Mucosa of descending colon (tissue), 3 donors: ENCODE measurements around the gene CD33. TPM values are rescaled to one million over a fixed set of nuclear protein-coding genes. Genes with fewer than 3 reads are reported as not detected.
"Not testable (repeated sequence)": the region's sequence is repeated elsewhere in the genome, so short reads cannot be mapped to it uniquely, and the experiment has no call there.

ENCODE experiments used
- ATAC-seq: fragments of 200-7000 bp; cut with Tn5 transposase; one replicate; pipeline ENCODE4 v1.9.1; 2020; ENCODE audit warnings: mild to moderate bottlenecking, moderate library complexity
- DNase-seq, 3 donors: peaks; one replicate each; pipeline ENCODE4 v3.0.0-alpha.2; 2020
- H3K36me3 ChIP-seq: fragments of 200-600 bp; one replicate; pipeline ENCODE4 v1.8.0; 2021; ENCODE audit warnings: low read depth, mild to moderate bottlenecking
- H3K4me1 ChIP-seq: fragments of 200-600 bp; one replicate; pipeline ENCODE4 v1.8.0; 2021; ENCODE audit warnings: low read depth, mild to moderate bottlenecking
- H3K4me3 ChIP-seq: fragments of 200-600 bp; one replicate; pipeline ENCODE4 v1.8.0; 2021; ENCODE audit warnings: mild to moderate bottlenecking
- H3K9me3 ChIP-seq: fragments of 200-600 bp; one replicate; pipeline ENCODE4 v1.8.0; 2021; ENCODE audit warnings: mild to moderate bottlenecking
- CTCF ChIP-seq: fragments of 200-600 bp; IDR thresholded peaks from one replicate; pipeline ENCODE4 v1.8.0; 2022; ENCODE audit warnings: antibody characterized with exemption, mild to moderate bottlenecking
- intact Hi-C, 2 donors: fragments of 100-400 bp; cut with DNase I in 1 of 2; cut with micrococcal nuclease in 1 of 2; formaldehyde crosslinking; loops; one replicate each; pipeline versions ENCODE4 v1.11.0 to v1.11.1; 2022; cut with DNase I, micrococcal nuclease
- long read RNA-seq, 2 donors: library from polyadenylated mRNA; unstranded; transcript quantifications; one replicate each; pipeline ENCODE4 v2.0.0, GENCODE V29; 2019 to 2021
- total RNA-seq, 3 donors: library from RNA; stranded (reverse); fragmentation: NEBNext Ultra II Directional in 2 of 3; extraction: Animal tissue kit (Norgen Biotek cat#: 25700) in 2 of 3; gene quantifications; one replicate each; pipeline versions ENCODE4 v1.2.1 to v1.2.4, GENCODE V29; 2021 to 2023
- donor health status: DM: no; HTN: no; CAD: no; lungs with moderate emphysema.
- donor health status: DM: no; HTN: no; CAD: no.
- donor health status: DM: no; HTN: yes; CAD: no.

CD33 gene
- 1 to 10 TPM; 1.0 to 6.9 (median 6.9) TPM for total RNA-seq
- long read RNA-seq, donor 1, partial matches to known transcripts = 1 of 5 reads
- long read RNA-seq, donor 1, other reads (novel, unspliced or antisense) = 2 of 5 reads
- long read RNA-seq, donor 2, partial matches to known transcripts = 3 of 5 reads
- long read RNA-seq, donor 2, other reads (novel, unspliced or antisense) = 1 of 5 reads

- H3K4me3 ChIP-seq, H3K4me1 ChIP-seq, H3K36me3 ChIP-seq, H3K9me3 ChIP-seq, intact Hi-C loops: not testable (repeated sequence)
- DNase-seq = peak in 1 of 3 donors; percentile 8
- ATAC-seq = peak; percentile 64
These were observed at the start of gene CD33 for GRCh38 chr19:51224898-51225393. CD33 (plus strand) TSS chr19:51225080; CDS start chr19:51225119, 39 bp downstream.

GRCh38 chr19:51179256-51179655 is 45.6 kb upstream of the CD33 start:
- Histone ChIP-seq H3K4me3 (no peak overlapping the region), H3K4me1 (no peaks in the 10 kb centered on the region), H3K9me3 (no peaks in the 10 kb centered on the region), H3K36me3 (no peaks in the 10 kb centered on the region)
- intact Hi-C loops = no loop called here
- ATAC-seq (no peak), DNase-seq (no peak)
- no peak for TF ChIP-seq CTCF

- Histone ChIP-seq H3K36me3 (no peaks in the 10 kb centered on the region), H3K9me3 (no peaks in the 10 kb centered on the region), H3K4me3 (no peak overlapping the region), H3K4me1 (no peaks in the 10 kb centered on the region)
- DNase-seq (no peak), ATAC-seq (no peak)
- intact Hi-C loops = no loop called here
- TF ChIP-seq CTCF = no peak
These were observed 43.4 kb upstream of the CD33 start for GRCh38 chr19:51181377-51181912.

GRCh38 chr19:51181913-51182419 is 42.9 kb upstream of the CD33 start:
- Histone ChIP-seq H3K4me3 (no peak overlapping the region), H3K9me3 (no peaks in the 10 kb centered on the region), H3K4me1 (no peaks in the 10 kb centered on the region), H3K36me3 (no peaks in the 10 kb centered on the region)
- intact Hi-C loops = no loop called here
- no peak for DNase-seq
- TF ChIP-seq CTCF = no peak
- ATAC-seq = no peak

- no peaks in the 10 kb centered on the region for H3K9me3 ChIP-seq
- H3K4me3 ChIP-seq = no peak overlapping the region
- DNase-seq = no peak
- H3K36me3 ChIP-seq = no peaks in the 10 kb centered on the region
- intact Hi-C loops = no loop called here
- ATAC-seq = no peak
- no peaks in the 10 kb centered on the region for H3K4me1 ChIP-seq
- TF ChIP-seq CTCF = no peak
These were observed 41.3 kb upstream of the CD33 start for GRCh38 chr19:51183629-51184028.

GRCh38 chr19:51185069-51185867 is 39.6 kb upstream of the CD33 start:
- Histone ChIP-seq H3K4me3 (no peak overlapping the region), H3K36me3 (no peaks in the 10 kb centered on the region), H3K9me3 (no peaks in the 10 kb centered on the region), H3K4me1 (no peaks in the 10 kb centered on the region)
- TF ChIP-seq CTCF = no peak
- intact Hi-C loops = no loop called here
- ATAC-seq (no peak), DNase-seq (no peak)
